ENCODE data around the gene GRID1.

The GRID1 gene

DNA sequence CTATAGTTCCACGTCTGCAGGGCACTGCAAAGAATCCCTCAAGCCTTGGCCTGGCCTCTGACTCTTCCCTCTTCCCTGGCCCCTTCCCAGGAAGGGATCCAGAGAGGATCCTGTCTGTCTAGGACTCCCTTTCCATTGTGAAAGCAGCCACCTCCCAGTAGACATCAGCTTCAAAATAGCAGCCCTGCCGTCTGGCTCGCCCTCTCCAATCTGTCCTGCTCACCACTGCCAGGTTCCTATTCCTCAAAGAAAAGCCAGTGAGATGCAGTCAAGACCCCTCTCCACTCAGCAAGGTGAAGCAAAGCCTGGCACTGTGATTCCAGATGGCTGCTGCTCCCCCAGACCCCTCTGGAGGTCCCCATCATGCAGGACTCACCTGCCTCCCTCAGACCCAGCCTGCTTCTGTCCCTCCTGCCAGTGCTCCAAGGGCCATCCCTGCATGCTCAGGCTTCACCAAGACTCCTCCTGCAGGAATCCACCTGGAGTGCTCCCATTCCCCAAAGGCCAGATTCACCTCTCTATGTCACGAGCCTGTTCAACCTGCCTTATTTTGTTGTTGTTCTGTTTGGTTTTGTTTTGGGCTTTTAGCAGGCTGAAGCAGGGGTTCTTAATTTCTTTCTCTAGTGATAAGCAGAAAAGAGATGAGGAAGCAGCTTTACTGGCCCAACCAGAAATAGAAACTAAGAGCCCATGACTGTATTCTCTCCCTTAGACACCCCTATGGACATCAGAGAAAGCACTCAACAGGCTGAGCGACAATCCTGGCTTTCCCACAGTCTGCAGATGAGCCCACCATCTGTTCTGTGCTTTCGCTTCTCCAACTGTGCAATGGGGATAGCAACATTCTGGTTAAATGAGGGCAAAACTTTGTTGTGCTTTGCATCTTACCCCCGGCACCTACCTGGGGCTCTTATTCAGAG, 305.1 kb downstream of the GRID1 start:
- TF ChIP-seq, protein P1, sequence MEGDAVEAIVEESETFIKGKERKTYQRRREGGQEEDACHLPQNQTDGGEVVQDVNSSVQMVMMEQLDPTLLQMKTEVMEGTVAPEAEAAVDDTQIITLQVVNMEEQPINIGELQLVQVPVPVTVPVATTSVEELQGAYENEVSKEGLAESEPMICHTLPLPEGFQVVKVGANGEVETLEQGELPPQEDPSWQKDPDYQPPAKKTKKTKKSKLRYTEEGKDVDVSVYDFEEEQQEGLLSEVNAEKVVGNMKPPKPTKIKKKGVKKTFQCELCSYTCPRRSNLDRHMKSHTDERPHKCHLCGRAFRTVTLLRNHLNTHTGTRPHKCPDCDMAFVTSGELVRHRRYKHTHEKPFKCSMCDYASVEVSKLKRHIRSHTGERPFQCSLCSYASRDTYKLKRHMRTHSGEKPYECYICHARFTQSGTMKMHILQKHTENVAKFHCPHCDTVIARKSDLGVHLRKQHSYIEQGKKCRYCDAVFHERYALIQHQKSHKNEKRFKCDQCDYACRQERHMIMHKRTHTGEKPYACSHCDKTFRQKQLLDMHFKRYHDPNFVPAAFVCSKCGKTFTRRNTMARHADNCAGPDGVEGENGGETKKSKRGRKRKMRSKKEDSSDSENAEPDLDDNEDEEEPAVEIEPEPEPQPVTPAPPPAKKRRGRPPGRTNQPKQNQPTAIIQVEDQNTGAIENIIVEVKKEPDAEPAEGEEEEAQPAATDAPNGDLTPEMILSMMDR (IDR thresholded peaks at IDR 0.05; ENCODE audit: insufficient read depth, low read depth, low read length, missing control alignments): no peak
- DNase-seq (ENCODE audit: low read depth): no peak
- no peak overlapping the region for H3K4me3 ChIP-seq (ENCODE audit: low read length)

- no peak for DNase-seq (ENCODE audit: low read depth)
- H3K4me3 ChIP-seq (ENCODE audit: low read length): no peak overlapping the region
- TF ChIP-seq, protein P1 (IDR thresholded peaks at IDR 0.05; ENCODE audit: insufficient read depth, low read depth, low read length, missing control alignments): no peak
Measured at GRCh38 chr10:86060386-86061277, 306.0 kb downstream of the GRID1 start.

GRCh38 chr10:86059892-86060291, 306.7 kb downstream of the GRID1 start:
- no peak for DNase-seq (ENCODE audit: low read depth)
- TF ChIP-seq, protein P1 (IDR thresholded peaks at IDR 0.05; ENCODE audit: insufficient read depth, low read depth, low read length, missing control alignments): no peak
- no peak overlapping the region for H3K4me3 ChIP-seq (ENCODE audit: low read length)

DNA sequence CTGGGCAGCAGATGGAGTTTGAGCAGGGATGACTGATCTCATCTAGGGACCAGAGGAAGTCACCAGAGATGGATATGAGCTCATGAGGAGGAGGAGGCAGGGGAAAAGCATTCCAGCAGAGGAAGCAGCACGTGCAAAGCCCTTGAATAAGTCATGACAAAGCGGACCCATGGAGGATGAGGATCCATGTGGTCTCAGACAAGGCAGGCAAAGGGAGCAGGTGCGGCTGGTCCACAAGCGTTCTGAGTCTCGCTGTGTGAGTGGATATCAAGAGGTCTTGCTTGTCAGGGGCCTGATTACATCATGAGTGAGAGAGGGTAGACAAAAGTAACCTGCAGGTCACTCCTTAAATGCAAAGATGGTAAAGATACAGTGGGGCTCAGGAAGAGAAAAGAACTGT, 307.6 kb downstream of the GRID1 start:
- DNase-seq (ENCODE audit: low read depth): no peak
- TF ChIP-seq, protein P1 (IDR thresholded peaks at IDR 0.05; ENCODE audit: insufficient read depth, low read depth, low read length, missing control alignments): no peak

GRCh38 chr10:86057708-86058107, 308.9 kb downstream of the GRID1 start:
- DNase-seq (ENCODE audit: low read depth): no peak
- no peak overlapping the region for H3K4me3 ChIP-seq (ENCODE audit: low read length)
- TF ChIP-seq, protein P1 (IDR thresholded peaks at IDR 0.05; ENCODE audit: insufficient read depth, low read depth, low read length, missing control alignments): no peak

More for the DNA sequence above, 307.6 kb downstream of the GRID1 start:
- no peak overlapping the region for H3K4me3 ChIP-seq (ENCODE audit: low read length)

DNA sequence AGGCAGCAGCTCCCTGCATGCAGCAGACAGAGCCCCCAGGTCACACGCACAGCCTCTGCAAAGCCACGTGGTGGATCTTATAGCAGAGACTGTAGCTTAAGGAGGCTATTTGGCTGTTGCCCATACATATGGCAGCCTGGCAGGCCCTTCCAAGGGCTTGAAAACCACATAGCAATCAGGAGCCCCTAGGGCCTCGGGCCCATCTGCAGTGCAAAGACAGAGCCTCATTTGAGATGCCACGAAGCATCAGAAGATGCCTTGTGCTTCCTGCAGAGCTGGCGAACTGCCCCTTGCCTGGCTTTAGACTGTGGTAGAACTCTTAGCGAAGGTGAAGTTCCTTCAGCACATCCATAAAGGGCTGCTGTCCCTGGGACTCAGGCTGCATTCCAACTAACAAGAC, 309.9 kb downstream of the GRID1 start:
- TF ChIP-seq, protein P1 (IDR thresholded peaks at IDR 0.05; ENCODE audit: insufficient read depth, low read depth, low read length, missing control alignments): no peak
- DNase-seq (ENCODE audit: low read depth): no peak
- no peak overlapping the region for H3K4me3 ChIP-seq (ENCODE audit: low read length)
